Measurements from ENCODE around the gene SPOCK1. TPM values are rescaled to one million over a fixed set of nuclear protein-coding genes. Genes with fewer than 3 reads are reported as not detected.

SPOCK1 gene
- polyA plus RNA-seq, 2 of the 4 experiments (the other 2 are of a cell fraction), result 28.9 to 40.8 TPM

- H3K4me2 ChIP-seq, result no peak overlapping the region
- WGBS (ENCODE audit: missing lambda C conversion rate), result 61% methylated on average over 4 of the region's 4 CpGs
- H3K9me3 ChIP-seq, result no peaks in the 10 kb centered on the region
- no peak overlapping the region for H3K27ac ChIP-seq
- H3K4me3 ChIP-seq, result no peak overlapping the region
- ChIA-PET CTCF (no interaction called here), POLR2A (no interaction called here)
- no peak for TF ChIP-seq HES2 (IDR thresholded peaks at IDR 0.05)
- TF ChIP-seq TP53 (CRISPR knock-in tag; IDR thresholded peaks at IDR 0.05), result no peak
- TF ChIP-seq EHMT2 (IDR thresholded peaks at IDR 0.05; ENCODE audit: low read depth), result no peak
- TF ChIP-seq HEYL (CRISPR knock-in tag; IDR thresholded peaks at IDR 0.05), result no peak
- no peaks in the 10 kb centered on the region for H3K4me1 ChIP-seq
- no peak for DNase-seq (ENCODE audit: low read depth in 1 of 2, low spot score in 1 of 2)
- FAIRE-seq, result no peak
- no peak for ATAC-seq
Measured at GRCh38 chr5:137058089-137058488, 441.0 kb downstream of the SPOCK1 start.

- Histone ChIP-seq H3K4me1 (no peaks in the 10 kb centered on the region), H3K9me3 (no peaks in the 10 kb centered on the region), H3K4me3 (no peak overlapping the region), H3K4me2 (no peak overlapping the region), H3K27ac (no peak overlapping the region)
- FAIRE-seq (no peak), ATAC-seq (no peak), DNase-seq (ENCODE audit: low read depth in 1 of 2, low spot score in 1 of 2) (no peak)
- ChIA-PET POLR2A (no interaction called here), CTCF (interaction anchor here (1.1 kb wide), 1 partner anchor 21 kb away, joined by 3 read pairs; no protein-coding TSS in a partner anchor)
- 64% methylated on average over 2 of the region's 2 CpGs for WGBS (ENCODE audit: missing lambda C conversion rate)
- TF ChIP-seq ZC3H11A (IDR thresholded peaks at IDR 0.05) (no peak), JUNB (IDR thresholded peaks at IDR 0.05) (no peak), ZSCAN20 (CRISPR knock-in tag; IDR thresholded peaks at IDR 0.05) (no peak), KDM1A (IDR thresholded peaks at IDR 0.05; ENCODE audit: low read depth) (no peak), EHMT2 (IDR thresholded peaks at IDR 0.05; ENCODE audit: low read depth) (no peak), MAX (IDR thresholded peaks at IDR 0.05) (no peak), POLR2AphosphoS2 (conservative IDR thresholded peaks at IDR 0.05; ENCODE audit: low read length) (no peak), MYC (IDR thresholded peaks at IDR 0.05; ENCODE audit: borderline replicate concordance, low read length) (no peak), TFCP2L1 (CRISPR knock-in tag; IDR thresholded peaks at IDR 0.05) (no peak), BCL3 (IDR thresholded peaks at IDR 0.05) (no peak), FOSB (CRISPR knock-in tag; IDR thresholded peaks at IDR 0.05) (no peak), HEYL (CRISPR knock-in tag; IDR thresholded peaks at IDR 0.05) (no peak), HOXB13 (CRISPR knock-in tag; IDR thresholded peaks at IDR 0.05; ENCODE audit: low read depth) (no peak)
Measured at GRCh38 chr5:137056676-137057075, 442.4 kb downstream of the SPOCK1 start.

- 59% methylated on average over 2 of the region's 2 CpGs for WGBS (ENCODE audit: missing lambda C conversion rate)
- Histone ChIP-seq H3K27ac (no peak overlapping the region), H3K9me3 (no peaks in the 10 kb centered on the region), H3K4me2 (no peak overlapping the region), H3K4me3 (no peak overlapping the region), H3K4me1 (no peaks in the 10 kb centered on the region)
- TF ChIP-seq SREBF2 (IDR thresholded peaks at IDR 0.05), result no peak
- TF ChIP-seq ZSCAN20 (CRISPR knock-in tag; IDR thresholded peaks at IDR 0.05), result no peak
- TF ChIP-seq HES2 (IDR thresholded peaks at IDR 0.05), result no peak
- no peak for TF ChIP-seq TFCP2L1 (CRISPR knock-in tag; IDR thresholded peaks at IDR 0.05)
- ChIA-PET CTCF (no interaction called here), POLR2A (no interaction called here)
- DNase-seq (ENCODE audit: low read depth in 1 of 2, low spot score in 1 of 2) (no peak), ATAC-seq (no peak), FAIRE-seq (no peak)
Measured at GRCh38 chr5:137055271-137055872, 443.8 kb downstream of the SPOCK1 start.

GRCh38 chr5:137054792-137055191 is 444.3 kb downstream of the SPOCK1 start:
- no peak for FAIRE-seq
- H3K4me3 ChIP-seq, result no peak overlapping the region
- no peak for TF ChIP-seq CTCF (IDR thresholded peaks at IDR 0.05)
- no peak for TF ChIP-seq ZSCAN20 (CRISPR knock-in tag; IDR thresholded peaks at IDR 0.05)
- no peak for TF ChIP-seq MAZ (IDR thresholded peaks at IDR 0.05; ENCODE audit: borderline replicate concordance, low read depth, low read length)
- TF ChIP-seq POLR2A (IDR thresholded peaks at IDR 0.05; ENCODE audit: low read length), result no peak
- TF ChIP-seq PBX3 (IDR thresholded peaks at IDR 0.05), result no peak
- TF ChIP-seq EHF (CRISPR knock-in tag; IDR thresholded peaks at IDR 0.05), result no peak
- no peak for TF ChIP-seq NR3C1 (IDR thresholded peaks at IDR 0.05)
- H3K4me1 ChIP-seq, result no peaks in the 10 kb centered on the region
- H3K27ac ChIP-seq, result no peak overlapping the region
- ChIA-PET POLR2A (no interaction called here), CTCF (no interaction called here)
- H3K4me2 ChIP-seq, result no peak overlapping the region
- no peak for ATAC-seq
- DNase-seq (ENCODE audit: low read depth in 1 of 2, low spot score in 1 of 2), result no peak
- no peaks in the 10 kb centered on the region for H3K9me3 ChIP-seq
- 26% methylated on average over 3 of the region's 3 CpGs for WGBS (ENCODE audit: missing lambda C conversion rate)
